ENCODE results near the gene GOLGA8A.
"Not testable (repeated sequence)": the region's sequence is repeated elsewhere in the genome, so short reads cannot be mapped to it uniquely, and the experiment has no call there.

Gene GOLGA8A

DNA sequence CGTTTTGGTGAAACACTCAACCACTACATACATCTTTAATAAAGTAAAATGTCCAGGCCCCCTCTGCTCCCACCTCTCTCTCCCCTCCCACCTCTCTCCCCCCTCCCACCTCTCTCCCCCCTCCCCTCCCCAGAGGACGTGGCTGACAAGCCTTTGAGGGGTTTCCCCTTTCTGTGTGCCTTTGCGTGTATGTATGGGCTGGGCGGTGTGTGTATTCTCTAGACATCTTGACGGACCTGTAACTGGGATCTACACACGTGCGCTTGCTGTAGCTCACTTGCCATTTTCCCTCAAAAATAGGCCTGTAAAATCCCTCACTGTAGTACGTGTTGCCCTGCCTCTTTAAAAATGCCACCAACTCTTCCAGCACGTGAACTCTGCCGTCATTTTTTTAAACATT is 28.6 kb downstream of the GOLGA8A start:
- DNase-seq (ENCODE audit: low read depth): not testable (repeated sequence)

DNA sequence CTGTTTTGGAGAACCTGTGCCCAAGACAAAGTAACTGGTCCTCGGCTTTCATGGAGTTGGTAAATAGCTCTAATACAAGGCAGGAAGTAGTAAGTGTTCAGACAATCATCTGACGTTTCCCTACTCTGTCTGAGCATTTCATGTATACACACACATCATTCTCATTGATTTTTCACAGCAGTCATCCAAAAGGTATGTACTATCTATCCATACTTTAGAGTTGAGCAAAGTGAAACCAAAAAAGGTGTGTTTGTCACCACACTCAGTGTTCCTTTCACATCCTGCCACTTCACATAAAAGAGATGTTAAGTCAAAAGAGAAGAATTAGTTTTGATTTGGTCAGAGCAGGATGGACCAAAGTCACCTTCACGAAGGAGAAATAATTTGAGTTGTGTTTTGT is 33.7 kb downstream of the GOLGA8A start:
- not testable (repeated sequence) for DNase-seq (ENCODE audit: low read depth)

DNA sequence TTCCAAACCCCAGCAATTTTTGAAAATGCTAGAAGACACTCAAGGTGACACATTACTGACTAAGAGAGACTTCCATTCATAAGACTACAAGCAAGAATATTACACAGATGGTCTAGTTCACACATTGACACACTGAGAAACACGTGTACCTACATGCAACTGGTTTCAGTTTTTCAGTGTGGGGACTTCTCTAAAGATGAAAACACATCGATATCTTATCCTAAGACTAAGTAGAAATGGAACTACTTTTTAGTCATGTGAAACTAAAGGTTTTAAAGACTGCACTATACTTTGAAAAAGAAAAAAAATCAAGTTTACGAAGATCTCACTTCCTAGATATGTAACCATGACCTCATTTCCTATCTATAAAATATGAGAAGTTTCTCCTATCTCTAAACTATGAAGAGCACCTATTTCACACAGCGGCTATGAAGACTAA is 34.4 kb downstream of the GOLGA8A start:
- not testable (repeated sequence) for DNase-seq (ENCODE audit: low read depth)

DNA sequence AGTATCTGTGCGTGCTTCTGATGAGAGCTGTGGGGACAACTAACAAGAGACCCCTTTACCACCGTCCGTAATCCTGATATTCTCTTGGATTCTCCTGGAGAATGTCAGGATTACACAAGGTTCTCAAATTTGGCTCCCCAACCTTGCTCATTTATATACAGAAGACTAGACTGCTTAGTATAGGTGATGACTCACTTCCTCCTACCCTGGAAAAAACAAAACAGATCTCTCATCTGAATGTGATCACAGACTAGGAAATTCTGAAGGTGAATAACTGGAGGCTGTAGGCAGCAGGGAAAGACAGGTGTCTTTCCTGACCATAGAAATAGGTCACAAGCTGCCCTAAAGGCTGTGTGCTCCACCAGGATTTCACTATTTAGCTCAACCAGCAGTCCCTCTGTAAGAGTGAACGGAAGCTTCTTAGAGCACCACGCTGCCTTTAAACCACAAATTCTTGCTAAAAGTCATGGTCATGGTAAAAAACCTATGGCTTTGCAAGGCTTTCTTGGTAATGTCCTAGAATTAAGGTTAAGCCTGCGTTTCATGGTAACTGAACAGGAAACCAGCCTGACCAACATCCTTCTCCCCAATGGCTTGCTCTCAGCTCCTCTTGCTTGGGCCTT is 39.9 kb downstream of the GOLGA8A start:
- DNase-seq (ENCODE audit: low read depth): not testable (repeated sequence)

DNA sequence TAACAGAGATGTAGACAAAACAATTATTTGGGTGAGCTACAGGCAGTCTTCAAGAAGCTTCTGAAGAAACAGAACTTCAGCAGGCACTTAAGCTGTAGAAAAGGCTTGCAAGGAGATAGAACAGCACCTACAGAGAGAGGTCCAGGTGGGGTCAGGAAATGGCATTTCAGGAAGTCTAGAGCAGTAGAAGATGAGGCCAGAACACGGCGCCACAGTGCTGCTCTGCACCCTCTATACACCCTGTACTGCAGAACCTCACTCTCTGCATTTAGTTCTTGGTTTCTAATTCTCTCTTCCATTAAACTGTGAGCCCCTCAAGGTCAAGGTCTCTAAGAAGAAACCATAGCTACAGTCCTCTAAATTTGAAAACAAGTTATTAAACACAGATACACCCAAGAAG is 44.6 kb downstream of the GOLGA8A start:
- not testable (repeated sequence) for DNase-seq (ENCODE audit: low read depth)

DNA sequence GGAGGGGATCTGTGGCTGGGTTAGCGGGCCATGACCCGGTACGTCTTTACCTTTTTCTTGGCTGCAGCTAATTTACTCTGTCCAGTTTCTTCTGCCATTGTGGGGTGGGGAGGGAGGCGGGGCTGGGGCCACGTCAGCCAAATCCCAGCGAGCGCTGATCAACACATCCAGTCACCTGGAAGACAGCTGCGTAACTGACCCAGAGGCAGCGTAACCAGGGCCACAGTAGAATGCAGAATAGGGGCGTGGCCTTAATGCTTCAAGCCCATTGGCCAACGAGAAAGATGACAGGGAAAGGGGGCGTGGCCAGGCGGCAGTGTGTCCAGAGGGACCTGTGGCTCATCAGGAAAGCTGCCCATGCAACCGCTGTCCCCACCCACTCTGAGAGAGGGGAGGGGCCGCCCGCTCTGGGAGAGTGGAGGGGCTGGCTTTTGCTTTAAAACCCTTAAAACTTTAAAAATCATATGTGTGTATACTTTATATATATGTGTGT is 48.0 kb downstream of the GOLGA8A start:
- not testable (repeated sequence) for DNase-seq (ENCODE audit: low read depth)
